ENCODE results near the gene SYNE1. TPM values are rescaled to one million over a fixed set of nuclear protein-coding genes. Genes with fewer than 3 reads are reported as not detected.
A peak's percentile ranks its signal among the peaks of the same experiment; 100 is the strongest.
"Not testable (repeated sequence)": the region's sequence is repeated elsewhere in the genome, so short reads cannot be mapped to it uniquely, and the experiment has no call there.

Gene SYNE1
- total RNA-seq, 1 experiment from 2014 or later: 40.0 TPM

- no peak for DNase-seq (ENCODE audit: low read depth)
Observed at GRCh38 chr6:152372945-152373344, 264.2 kb downstream of the SYNE1 start.

DNA sequence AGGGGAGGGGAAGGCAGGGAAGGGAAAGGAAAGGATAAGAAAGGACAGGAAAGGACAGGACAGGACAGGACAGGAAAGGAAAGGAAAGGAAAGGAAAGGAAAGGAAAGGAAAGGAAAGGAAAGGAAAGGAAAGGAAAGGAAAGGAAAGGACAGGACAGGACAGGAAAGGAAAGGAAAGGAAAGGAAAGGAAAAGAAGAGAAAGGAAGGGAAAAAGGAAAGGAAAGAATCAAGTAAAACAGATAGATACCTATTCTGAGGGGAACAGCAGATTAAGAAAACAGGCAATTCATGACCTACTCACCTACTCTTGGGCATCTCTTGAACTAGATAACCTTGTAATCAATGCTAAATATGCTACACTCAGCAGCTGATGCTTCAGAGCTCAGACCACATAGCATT lies 265.4 kb downstream of the SYNE1 start:
- DNase-seq (ENCODE audit: low read depth): no peak

DNA sequence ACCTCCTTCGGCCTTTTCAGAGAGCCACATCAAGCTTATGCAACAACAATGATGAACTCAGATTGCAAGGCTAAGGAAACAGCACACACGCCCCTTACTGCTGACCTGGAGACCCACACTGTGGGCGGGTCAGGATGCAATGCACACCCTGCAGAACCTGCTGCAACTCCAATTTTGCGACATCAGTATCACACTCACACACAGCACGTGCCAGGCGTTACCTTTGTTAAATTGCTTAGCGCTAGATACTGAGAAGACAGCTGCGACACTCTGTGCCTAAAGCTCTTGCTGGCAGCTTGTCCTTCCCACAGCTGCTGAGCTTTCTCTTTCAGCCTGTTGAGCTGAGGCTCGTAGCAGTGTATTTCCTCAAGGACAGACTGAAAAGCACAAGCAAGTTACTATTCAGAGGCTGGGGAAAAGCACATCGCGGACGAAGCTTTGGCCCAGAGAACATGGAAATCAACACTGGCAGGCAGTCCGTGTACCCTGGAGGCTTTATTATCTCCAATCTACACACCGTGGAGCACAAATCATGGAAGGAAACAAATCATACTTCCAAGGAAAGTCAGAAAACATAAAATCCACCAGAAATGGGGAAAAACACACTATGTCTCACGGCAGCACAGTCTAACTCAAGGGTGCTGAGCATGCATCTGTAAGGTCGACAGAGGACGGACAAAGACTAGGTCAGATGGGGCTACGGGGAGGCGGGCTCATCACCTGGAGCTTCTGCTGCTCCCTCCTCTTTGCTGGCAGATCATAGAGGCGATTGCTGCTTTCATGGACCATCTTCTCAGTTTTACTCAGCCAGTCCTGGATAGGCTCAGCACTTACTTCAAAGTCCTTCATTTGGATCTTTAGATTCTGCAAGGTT lies 268.2 kb downstream of the SYNE1 start:
- no peak for DNase-seq (ENCODE audit: low read depth)

GRCh38 chr6:152364866-152365265 lies 272.3 kb downstream of the SYNE1 start:
- no peak for DNase-seq (ENCODE audit: low read depth)

GRCh38 chr6:152360034-152360433 lies 277.1 kb downstream of the SYNE1 start:
- no peak for DNase-seq (ENCODE audit: low read depth)

DNA sequence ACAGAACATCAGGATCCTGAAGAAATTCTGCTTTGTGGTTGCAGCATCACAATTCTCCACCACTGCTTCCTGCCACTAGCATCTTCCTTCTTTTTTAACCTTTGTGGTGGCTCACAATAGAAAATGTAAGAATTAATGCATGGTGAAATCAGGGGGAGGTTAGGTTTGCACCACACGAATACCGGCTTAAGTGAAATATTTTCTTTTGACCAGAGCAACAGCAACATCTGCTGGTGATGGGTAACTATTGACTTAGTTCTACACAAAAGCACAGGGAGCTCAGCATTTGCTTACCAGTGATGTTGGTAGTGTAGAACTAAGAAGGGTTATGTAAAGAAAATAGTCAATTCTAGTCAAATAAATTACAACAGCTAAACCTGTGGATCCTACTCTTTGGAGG lies 280.5 kb downstream of the SYNE1 start:
- DNase-seq (ENCODE audit: low read depth): peak; percentile 14

- DNase-seq (ENCODE audit: low read depth): no peak
Observed at GRCh38 chr6:152356016-152356415, 281.1 kb downstream of the SYNE1 start.

DNA sequence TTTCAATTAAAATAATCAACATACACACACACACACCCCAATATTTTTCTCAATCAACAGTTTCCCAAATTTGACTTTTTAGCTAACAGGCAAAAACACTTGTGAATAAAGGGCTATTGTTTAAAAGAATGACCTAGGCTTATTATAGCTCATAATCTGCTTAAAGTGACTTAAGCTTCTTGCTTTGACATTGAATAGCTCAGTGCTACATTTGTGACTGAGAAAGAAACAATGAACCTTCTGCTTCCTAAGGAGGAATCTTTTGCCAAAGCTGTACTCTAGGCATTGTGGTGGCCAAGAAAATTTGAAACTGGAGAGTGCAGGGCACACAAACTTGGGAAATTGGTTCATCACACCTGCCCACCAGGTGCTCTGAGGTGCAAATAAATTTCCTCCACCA lies 282.0 kb downstream of the SYNE1 start:
- DNase-seq (ENCODE audit: low read depth): no peak

DNA sequence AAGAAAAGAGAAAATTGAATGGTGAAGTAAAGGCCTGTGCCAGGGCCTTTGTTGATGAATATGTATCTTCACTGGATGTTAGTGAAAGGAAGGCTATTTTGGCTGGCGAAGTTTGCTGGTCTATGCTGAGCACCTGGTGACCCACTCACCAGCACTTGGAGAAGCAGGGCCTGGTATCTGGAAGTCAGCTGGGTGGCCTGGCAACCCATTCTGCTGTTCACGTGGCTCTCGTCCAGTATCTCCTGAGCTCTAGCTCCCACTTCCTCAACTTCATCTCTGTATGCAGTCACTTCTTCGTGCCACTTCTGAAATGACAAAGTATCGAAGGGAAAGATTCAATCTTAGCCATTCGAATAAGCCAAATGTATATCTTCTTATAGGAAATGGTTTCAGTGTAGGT lies 283.7 kb downstream of the SYNE1 start:
- no peak for DNase-seq (ENCODE audit: low read depth)

GRCh38 chr6:152351742-152352141 lies 285.4 kb downstream of the SYNE1 start:
- no peak for DNase-seq (ENCODE audit: low read depth)

- no peak for DNase-seq (ENCODE audit: low read depth)
Observed at GRCh38 chr6:152351110-152351509, 286.1 kb downstream of the SYNE1 start.

DNA sequence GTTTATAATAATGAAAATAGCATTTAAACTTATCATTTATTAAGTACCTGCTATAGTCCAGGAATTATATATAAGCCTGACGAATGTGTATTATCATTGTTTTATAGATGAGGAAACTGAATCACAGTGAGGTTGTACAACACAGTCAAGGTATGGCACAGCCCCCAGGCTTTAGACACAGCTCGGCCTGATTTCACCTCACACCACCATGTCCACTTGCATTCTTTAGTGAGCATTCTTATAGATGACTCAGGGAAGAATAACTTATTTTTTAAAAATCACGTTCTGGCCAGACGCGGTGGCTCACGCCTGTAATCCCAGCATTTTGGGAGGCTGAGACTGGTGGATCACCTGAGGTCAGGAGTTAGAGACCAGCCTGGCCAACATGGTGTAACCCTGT lies 289.0 kb downstream of the SYNE1 start:
- DNase-seq (ENCODE audit: low read depth): no peak

DNA sequence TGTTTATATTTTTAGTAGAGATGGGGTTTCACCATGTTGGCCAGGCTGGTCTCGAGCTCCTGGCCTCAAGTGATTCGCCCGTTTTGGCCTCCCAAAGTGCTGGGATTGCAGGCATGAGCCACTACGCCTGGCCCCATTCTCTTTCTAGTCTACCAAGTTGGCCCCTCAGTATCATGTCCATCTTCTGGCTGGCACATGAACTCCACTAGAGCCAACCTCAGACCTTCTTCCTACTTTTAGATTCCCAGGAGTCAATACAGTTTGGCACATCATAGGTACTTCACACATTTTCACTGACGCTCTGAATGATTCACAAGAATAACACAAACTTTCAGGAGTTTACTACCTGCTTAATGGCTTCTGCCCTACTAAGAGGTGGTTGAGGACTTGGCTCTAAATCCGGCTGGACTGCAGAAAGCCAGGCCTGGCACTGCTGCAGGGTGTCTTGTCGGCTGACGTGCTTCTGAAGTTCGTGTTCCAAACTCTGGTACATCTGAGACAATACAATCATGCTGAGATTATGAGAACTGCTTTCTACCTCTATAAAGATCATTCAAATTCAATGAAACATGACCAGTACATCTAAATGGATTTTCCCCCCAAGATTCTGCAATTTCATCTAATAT lies 293.3 kb downstream of the SYNE1 start:
- no peak for DNase-seq (ENCODE audit: low read depth)

DNA sequence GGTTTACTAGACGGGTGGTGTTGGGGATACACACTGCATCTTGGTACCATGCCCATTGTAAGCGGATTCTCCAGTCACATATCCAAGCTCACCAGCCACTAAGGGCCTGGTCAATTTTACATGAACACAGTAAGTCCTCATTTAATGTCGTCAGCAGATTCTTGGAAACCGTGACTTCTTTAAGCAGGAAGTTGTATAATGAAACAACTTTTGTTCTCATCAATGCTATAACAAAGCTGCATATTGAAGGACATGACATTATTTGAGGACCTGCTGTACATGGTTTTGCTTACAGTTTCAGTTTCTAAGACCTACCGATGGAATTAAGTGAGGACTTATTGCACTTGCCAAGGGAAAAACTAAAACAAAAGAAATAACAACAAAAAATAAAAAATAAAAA lies 295.6 kb downstream of the SYNE1 start:
- no peak for DNase-seq (ENCODE audit: low read depth)

DNA sequence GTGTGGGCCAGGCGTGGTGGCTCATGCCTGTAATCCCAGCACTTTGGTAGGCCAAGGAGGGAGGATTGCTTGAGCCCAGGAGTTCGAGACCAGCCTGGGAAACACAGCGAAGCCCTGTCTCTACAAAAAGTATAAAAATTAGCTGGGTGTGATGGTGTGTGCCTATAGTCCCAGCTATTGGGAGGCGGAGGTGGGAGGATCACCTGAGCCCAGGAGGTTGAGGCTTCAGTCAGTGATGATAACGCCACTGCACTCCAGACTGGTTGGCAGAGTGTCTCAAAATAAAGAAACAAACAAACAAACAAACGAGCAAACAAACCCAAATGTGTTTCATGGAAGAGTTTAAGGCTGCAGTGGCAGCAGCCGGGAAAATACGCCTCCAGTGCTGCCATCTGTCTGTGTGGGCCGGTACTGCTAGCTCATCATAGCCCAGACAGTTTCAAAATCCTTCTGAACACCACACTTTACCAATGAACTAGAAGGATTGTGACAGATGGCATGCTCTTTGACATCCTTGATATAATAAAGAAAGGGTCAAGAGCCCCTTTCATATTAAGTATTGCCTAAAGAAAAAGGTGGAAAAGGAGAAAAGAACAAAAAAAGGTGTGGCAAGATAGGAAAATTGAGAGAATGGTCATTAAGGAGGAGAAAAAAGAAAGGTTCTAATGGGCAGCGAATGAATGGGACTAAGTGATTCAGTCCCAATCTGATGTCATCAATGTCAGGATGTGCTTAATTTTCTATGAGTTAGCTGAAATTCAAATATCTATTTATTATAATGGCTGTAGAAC lies 298.6 kb downstream of the SYNE1 start:
- peak; percentile 28 for DNase-seq (ENCODE audit: low read depth)

GRCh38 chr6:152334555-152334954 lies 302.6 kb downstream of the SYNE1 start:
- DNase-seq (ENCODE audit: low read depth): no peak

DNA sequence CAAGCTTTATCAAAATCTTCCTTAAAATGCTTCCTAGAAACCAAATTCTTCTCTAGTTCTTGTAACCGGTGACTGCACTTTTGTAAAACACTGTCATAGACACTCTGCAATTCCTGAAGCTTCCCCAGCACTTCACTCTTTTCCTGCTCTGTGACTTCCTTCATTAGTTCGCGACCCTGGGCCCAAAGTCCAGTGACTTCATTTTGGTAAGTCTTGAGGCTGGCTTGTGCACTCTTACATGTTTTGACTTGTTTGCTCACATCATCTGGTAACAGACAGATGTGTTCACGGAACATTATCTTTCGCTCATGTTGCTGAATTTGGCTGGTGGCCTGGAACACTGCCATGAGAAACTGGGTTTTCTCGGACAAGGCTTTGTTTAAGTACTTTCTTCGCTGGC lies 306.2 kb downstream of the SYNE1 start:
- no peak for DNase-seq (ENCODE audit: low read depth)

- no peak for DNase-seq (ENCODE audit: low read depth)
Observed at GRCh38 chr6:152329638-152330448, 307.3 kb downstream of the SYNE1 start.

DNA sequence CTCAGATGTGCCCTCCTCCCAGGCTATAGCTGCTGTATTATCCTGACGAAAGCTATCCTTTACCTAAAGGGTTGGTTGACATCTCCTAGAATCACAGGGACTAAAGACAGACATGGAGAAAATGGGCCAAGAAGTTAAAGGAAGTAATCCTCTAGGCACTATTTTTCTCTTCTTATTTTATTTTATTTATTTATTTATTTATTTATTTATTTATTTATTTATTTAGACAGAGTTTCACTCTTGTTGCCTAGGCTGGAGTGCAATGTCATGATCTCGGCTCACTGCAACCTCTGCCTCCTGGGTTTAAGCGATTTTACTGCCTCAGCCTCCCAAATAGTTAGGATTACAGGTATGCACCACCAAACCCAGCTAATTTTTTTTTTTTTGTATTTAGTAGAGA lies 309.0 kb downstream of the SYNE1 start:
- not testable (repeated sequence) for DNase-seq (ENCODE audit: low read depth)

DNA sequence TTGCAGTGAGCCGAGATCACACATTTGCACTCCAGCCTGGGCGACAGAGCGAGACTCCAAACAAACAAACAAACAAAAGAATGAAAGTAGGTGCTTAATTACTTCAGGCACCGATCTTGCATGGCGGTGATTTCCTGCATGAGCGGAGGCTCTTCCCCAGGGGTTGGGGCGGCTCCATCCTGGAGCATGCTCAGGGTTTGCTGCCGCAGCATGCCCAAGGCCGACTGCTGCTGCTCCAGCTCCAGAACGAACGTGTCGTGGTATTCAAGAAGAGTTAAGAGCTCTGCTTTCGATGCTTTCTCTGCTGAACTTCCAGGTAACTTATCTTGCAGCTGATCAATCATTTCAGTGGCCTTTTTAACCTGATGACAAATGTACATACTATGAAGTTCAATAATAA lies 313.8 kb downstream of the SYNE1 start:
- no peak for DNase-seq (ENCODE audit: low read depth)

DNA sequence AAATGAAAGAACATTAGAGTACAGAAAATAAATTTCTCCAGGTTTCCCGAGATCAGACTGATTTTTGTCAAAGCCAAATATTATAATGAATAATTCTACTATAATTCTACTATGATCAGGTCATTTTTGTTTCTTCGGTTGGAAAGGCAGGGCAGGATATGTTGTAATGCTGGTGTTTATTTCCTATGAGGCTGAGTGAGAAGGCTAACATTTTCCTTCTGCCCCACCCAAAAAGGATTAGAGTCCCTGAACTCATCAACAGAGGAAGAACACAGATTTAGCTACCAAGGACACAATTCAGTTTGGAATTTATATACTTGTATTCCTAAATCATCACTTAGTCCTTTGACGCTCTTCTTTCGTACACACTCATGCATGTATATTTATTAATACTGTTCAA lies 318.9 kb downstream of the SYNE1 start:
- no peak for DNase-seq (ENCODE audit: low read depth)

DNA sequence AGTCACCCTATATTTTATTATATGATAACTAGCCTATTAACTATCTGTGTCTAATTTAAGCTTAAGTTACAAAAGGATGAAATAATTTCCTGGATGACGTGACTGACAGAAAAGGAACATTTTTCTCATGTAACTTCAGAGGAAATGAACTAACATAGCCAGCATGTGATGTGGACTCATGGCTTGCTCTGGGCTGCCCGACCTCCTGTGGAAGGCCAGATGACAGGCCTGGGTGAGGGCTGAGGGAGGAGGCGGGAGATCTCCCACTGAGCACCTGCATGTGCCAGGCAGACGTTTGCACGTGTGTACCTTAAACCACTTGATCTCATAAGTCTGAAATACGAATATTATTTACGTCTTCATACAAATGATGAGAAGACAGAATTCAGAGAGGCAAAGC lies 321.1 kb downstream of the SYNE1 start:
- DNase-seq (ENCODE audit: low read depth): no peak

Measured in RPMI7951 (cell line).